ENCODE results near the gene SPECC1. TPM values are rescaled to one million over a fixed set of nuclear protein-coding genes. Genes with fewer than 3 reads are reported as not detected.

SPECC1 gene
- total and polyA plus RNA-seq, 9 of the 15 experiments (the other 6 are each of a cell fraction or from before 2014, with no cell fraction given): 2.4 to 19.6 (median 14.7) TPM

- intact Hi-C loops (cut with micrococcal nuclease): no loop called here
- CTCF ChIA-PET (ENCODE audit: low intra/inter-chr PET ratio): no interaction called here
- DNase-seq (ENCODE audit: extremely low read depth in 1 of 4, low spot score in 3 of 4): no peak
- ATAC-seq: no peak
- Histone ChIP-seq H3K9me3 (replicated peaks; ENCODE audit: control insufficient read depth, insufficient read depth, low read depth, low read length) (no peaks in the 10 kb centered on the region), H3K4me3 (no peak overlapping the region), H2AFZ (ENCODE audit: low read depth, low read length) (no peak overlapping the region), H3K27ac (ENCODE audit: extremely low read depth, low read depth, low read length) (no peak overlapping the region), H3K9ac (ENCODE audit: insufficient read depth in 1 of 2, low read depth in 2 of 2, low read length in 2 of 2) (no peak overlapping the region), H3K9me1 (ENCODE audit: control insufficient read depth, insufficient read depth, low read length) (no peaks in the 10 kb centered on the region), H3K36me3 (ENCODE audit: control insufficient read depth, insufficient read depth, low read length) (no peaks in the 10 kb centered on the region), H3K4me1 (replicated peaks in 1 of 2; ENCODE audit: control insufficient read depth in 2 of 2, insufficient read depth in 2 of 2, low read length in 2 of 2) (peaks cover 4 to 19% of the 10 kb centered on the region in 2 experiments; a peak in 4 of 5 replicates), H3K79me2 (ENCODE audit: control insufficient read depth, insufficient read depth, low read length) (no peaks in the 10 kb centered on the region), H3K4me2 (ENCODE audit: insufficient read depth, low read length) (no peak overlapping the region), H4K20me1 (replicated peaks; ENCODE audit: control insufficient read depth, insufficient read depth, low read length) (no peaks in the 10 kb centered on the region), H3K27me3 (ENCODE audit: control insufficient read depth in 2 of 2, insufficient read depth in 2 of 2, low read length in 2 of 2) (no peaks in the 10 kb centered on the region)
- in situ Hi-C loops (cut with MboI): no loop called here
- no peak for TF ChIP-seq FOXK1 (CRISPR knock-in tag; IDR thresholded peaks at IDR 0.05; ENCODE audit: borderline replicate concordance)
- no peak for TF ChIP-seq E2F5 (CRISPR knock-in tag; IDR thresholded peaks at IDR 0.05)
- no peak for TF ChIP-seq ZNF57 (CRISPR knock-in tag; IDR thresholded peaks at IDR 0.05)
- TF ChIP-seq RB1 (IDR thresholded peaks at IDR 0.05; ENCODE audit: low read depth): no peak
- no peak for TF ChIP-seq ZNF140 (CRISPR knock-in tag; IDR thresholded peaks at IDR 0.05)
- no peak for TF ChIP-seq MEIS2 (IDR thresholded peaks at IDR 0.05; ENCODE audit: partially characterized antibody)
- TF ChIP-seq, protein P1, sequence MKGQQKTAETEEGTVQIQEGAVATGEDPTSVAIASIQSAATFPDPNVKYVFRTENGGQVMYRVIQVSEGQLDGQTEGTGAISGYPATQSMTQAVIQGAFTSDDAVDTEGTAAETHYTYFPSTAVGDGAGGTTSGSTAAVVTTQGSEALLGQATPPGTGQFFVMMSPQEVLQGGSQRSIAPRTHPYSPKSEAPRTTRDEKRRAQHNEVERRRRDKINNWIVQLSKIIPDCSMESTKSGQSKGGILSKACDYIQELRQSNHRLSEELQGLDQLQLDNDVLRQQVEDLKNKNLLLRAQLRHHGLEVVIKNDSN (CRISPR knock-in tag; IDR thresholded peaks at IDR 0.05): no peak
- TF ChIP-seq TFAP4 (CRISPR knock-in tag; IDR thresholded peaks at IDR 0.05; ENCODE audit: borderline replicate concordance): no peak
- TF ChIP-seq PRMT5 (CRISPR knock-in tag; IDR thresholded peaks at IDR 0.05): no peak
- TF ChIP-seq, protein P2, sequence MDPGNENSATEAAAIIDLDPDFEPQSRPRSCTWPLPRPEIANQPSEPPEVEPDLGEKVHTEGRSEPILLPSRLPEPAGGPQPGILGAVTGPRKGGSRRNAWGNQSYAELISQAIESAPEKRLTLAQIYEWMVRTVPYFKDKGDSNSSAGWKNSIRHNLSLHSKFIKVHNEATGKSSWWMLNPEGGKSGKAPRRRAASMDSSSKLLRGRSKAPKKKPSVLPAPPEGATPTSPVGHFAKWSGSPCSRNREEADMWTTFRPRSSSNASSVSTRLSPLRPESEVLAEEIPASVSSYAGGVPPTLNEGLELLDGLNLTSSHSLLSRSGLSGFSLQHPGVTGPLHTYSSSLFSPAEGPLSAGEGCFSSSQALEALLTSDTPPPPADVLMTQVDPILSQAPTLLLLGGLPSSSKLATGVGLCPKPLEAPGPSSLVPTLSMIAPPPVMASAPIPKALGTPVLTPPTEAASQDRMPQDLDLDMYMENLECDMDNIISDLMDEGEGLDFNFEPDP (CRISPR knock-in tag; IDR thresholded peaks at IDR 0.05): no peak
- TF ChIP-seq ETV6 (IDR thresholded peaks at IDR 0.05; ENCODE audit: borderline replicate concordance in 1 of 2, low read depth in 2 of 2, low read length in 1 of 2): no peak
- no peak for TF ChIP-seq ETV6 (CRISPR knock-in tag; IDR thresholded peaks at IDR 0.05; ENCODE audit: borderline replicate concordance)
- TF ChIP-seq RCOR1 (IDR thresholded peaks at IDR 0.05; ENCODE audit: borderline replicate concordance in 1 of 2, low read depth in 2 of 2, low read length in 2 of 2): no peak
- no peak for TF ChIP-seq CREBBP (IDR thresholded peaks at IDR 0.05; ENCODE audit: low read depth, low read length)
- TF ChIP-seq, protein P3, sequence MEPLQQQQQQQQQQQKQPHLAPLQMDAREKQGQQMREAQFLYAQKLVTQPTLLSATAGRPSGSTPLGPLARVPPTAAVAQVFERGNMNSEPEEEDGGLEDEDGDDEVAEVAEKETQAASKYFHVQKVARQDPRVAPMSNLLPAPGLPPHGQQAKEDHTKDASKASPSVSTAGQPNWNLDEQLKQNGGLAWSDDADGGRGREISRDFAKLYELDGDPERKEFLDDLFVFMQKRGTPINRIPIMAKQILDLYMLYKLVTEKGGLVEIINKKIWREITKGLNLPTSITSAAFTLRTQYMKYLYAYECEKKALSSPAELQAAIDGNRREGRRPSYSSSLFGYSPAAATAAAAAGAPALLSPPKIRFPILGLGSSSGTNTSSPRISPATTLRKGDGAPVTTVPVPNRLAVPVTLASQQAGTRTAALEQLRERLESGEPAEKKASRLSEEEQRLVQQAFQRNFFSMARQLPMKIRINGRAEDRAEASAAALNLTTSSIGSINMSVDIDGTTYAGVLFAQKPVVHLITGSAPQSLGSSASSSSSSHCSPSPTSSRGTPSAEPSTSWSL (CRISPR knock-in tag; IDR thresholded peaks at IDR 0.05; ENCODE audit: borderline replicate concordance): no peak
- TF ChIP-seq MEF2A (IDR thresholded peaks at IDR 0.05; ENCODE audit: control insufficient read depth, low read depth, low read length): no peak
- TF ChIP-seq NCOA1 (IDR thresholded peaks at IDR 0.05; ENCODE audit: low read depth): no peak
- no peak for TF ChIP-seq NBN (IDR thresholded peaks at IDR 0.05; ENCODE audit: low read depth)
- TF ChIP-seq ZNF24 (IDR thresholded peaks at IDR 0.05): no peak
- WGBS (ENCODE audit: insufficient coverage, low coverage, missing lambda C conversion rate): 89% methylated on average over 1 of the region's 3 CpGs
- POLR2A ChIA-PET: no interaction called here
- FAIRE-seq: no peak
- no TSS peak for BruUV-seq (replicated peaks)
These were observed 261.2 kb downstream of the SPECC1 start for GRCh38 chr17:20270369-20270768.
